ENCODE results near the gene NCLN.
"Not testable (repeated sequence)": the region's sequence is repeated elsewhere in the genome, so short reads cannot be mapped to it uniquely, and the experiment has no call there.

Gene NCLN

GRCh38 chr19:3198901-3199700, 13.4 kb downstream of the NCLN start:
- no peak for DNase-seq (ENCODE audit: low read depth in 2 of 2)

GRCh38 chr19:3201072-3201700, 15.5 kb downstream of the NCLN start:
- no peak for DNase-seq (ENCODE audit: low read depth in 2 of 2)

GRCh38 chr19:3201911-3202310, 16.2 kb downstream of the NCLN start:
- DNase-seq (ENCODE audit: low read depth in 2 of 2): no peak

- no peak for DNase-seq (ENCODE audit: low read depth in 2 of 2)
Observed at GRCh38 chr19:3202346-3202745, 16.6 kb downstream of the NCLN start.

- not testable (repeated sequence) for DNase-seq (ENCODE audit: low read depth in 2 of 2)
Observed at GRCh38 chr19:3202895-3203294, 17.2 kb downstream of the NCLN start.

GRCh38 chr19:3203805-3204645, 18.3 kb downstream of the NCLN start:
- no peak for DNase-seq (ENCODE audit: low read depth in 2 of 2)

- no peak for DNase-seq (ENCODE audit: low read depth in 2 of 2)
Observed at GRCh38 chr19:3204646-3205275, 19.0 kb downstream of the NCLN start.

- DNase-seq (ENCODE audit: low read depth in 2 of 2): no peak
Observed at GRCh38 chr19:3206216-3206953, 20.7 kb downstream of the NCLN start.

GRCh38 chr19:3207461-3208242, 21.9 kb downstream of the NCLN start:
- no peak for DNase-seq (ENCODE audit: low read depth in 2 of 2)

- no peak for DNase-seq (ENCODE audit: low read depth in 2 of 2)
Observed at GRCh38 chr19:3208317-3209207, 22.8 kb downstream of the NCLN start.

GRCh38 chr19:3210347-3211017, 24.8 kb downstream of the NCLN start:
- peak; percentile 54 to 71 for DNase-seq (ENCODE audit: low read depth in 2 of 2)

GRCh38 chr19:3211191-3211590, 25.5 kb downstream of the NCLN start:
- no peak for DNase-seq (ENCODE audit: low read depth in 2 of 2)

- DNase-seq (ENCODE audit: low read depth in 2 of 2): no peak
Observed at GRCh38 chr19:3213159-3213558, 27.4 kb downstream of the NCLN start.

GRCh38 chr19:3216874-3217273, 31.1 kb downstream of the NCLN start:
- no peak for DNase-seq (ENCODE audit: low read depth in 2 of 2)

- DNase-seq (ENCODE audit: low read depth in 2 of 2): no peak
Observed at GRCh38 chr19:3220576-3220975, 34.8 kb downstream of the NCLN start.

GRCh38 chr19:3221576-3221975, 35.8 kb downstream of the NCLN start:
- DNase-seq (ENCODE audit: low read depth in 2 of 2): not testable (repeated sequence)

GRCh38 chr19:3222709-3223108, 37.0 kb downstream of the NCLN start:
- DNase-seq (ENCODE audit: low read depth in 2 of 2): no peak

- DNase-seq (ENCODE audit: low read depth in 2 of 2): peak in 1 of 2 donors; percentile 40
Observed at GRCh38 chr19:3224346-3225168, 38.8 kb downstream of the NCLN start, which contains the start of gene CELF5. Gene CELF5, plus strand, starts transcription at chr19:3224661. Its CDS starts 79 bp downstream, at chr19:3224740.
